ENCODE measurements around the gene TENM3.
"Not testable (repeated sequence)": the region's sequence is repeated elsewhere in the genome, so short reads cannot be mapped to it uniquely, and the experiment has no call there.

TENM3 gene

DNA sequence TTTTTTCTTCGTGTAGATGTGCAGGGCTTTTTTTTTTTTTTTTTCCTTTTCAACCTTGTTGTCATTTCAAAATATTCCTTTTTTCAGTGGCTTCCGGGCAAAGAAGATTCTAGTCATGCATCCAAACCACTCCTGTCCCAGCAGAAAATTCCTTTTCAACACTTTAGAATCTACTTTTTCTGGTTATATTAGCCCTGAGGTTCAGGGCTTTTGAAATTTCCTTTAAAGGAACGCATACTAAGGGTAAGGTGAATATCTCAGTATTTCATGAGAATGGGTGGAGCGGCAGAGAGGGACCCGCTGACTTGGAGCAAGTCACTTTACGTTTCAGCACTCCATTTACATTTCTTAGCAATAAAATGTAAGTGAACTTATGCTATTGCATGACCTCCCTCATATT is 15.6 kb upstream of the TENM3 start:
- in situ Hi-C loops (cut with MboI; ENCODE audit: low sequenced_read_pairs): no loop called here

DNA sequence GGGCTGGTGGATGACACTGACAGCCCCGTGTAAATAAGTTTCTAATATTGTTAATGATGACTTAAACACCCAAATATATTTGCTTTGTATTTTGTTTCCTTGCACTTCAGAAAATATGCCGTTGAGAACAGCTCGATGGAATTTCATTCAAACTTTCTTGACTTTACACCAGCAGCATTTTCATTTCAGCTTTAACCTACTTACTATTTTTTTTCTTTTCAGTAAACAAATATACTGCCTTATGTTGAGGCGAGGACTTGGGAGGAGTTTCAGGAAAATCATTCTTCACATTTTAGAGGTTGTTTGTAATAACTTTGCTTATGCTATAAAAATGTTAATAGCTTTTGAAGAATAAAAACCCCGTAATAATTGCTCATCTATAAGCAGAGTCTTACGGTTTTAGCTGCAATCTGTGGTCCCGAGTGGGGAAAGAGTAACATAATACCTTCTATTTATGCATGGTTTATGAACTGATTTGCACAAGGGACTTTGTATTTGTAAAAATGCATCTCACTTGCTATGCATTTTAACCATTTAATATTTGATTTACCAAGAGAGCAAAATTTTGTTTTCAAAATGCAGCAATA is 14.1 kb upstream of the TENM3 start:
- in situ Hi-C loops (cut with MboI; ENCODE audit: low sequenced_read_pairs): no loop called here

- in situ Hi-C loops (cut with MboI; ENCODE audit: low sequenced_read_pairs): no loop called here
Measured at GRCh38 chr4:182230256-182230655, 12.9 kb upstream of the TENM3 start.

DNA sequence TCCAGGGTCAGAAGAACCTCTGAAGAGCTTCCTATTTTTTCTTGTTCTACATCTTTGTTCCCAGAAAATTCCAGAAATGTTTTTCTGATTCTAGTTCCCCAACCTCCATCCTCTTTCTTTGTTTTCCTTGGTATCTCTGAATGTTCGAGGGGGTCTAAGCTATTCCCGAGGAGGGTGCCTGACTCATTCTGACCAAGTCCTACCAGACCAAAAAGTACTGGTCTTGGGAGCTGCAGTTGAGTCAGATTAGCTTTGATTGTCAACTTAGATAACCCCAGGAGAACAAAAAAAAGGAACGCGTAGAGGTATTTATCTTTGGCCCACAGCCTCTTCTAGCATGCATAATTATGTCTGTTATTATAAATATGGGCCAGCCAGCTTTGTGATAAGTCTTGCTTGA is 12.1 kb upstream of the TENM3 start:
- in situ Hi-C loops (cut with MboI; ENCODE audit: low sequenced_read_pairs): no loop called here

- in situ Hi-C loops (cut with MboI; ENCODE audit: low sequenced_read_pairs): no loop called here
Measured at GRCh38 chr4:182231496-182231895, 11.7 kb upstream of the TENM3 start.

GRCh38 chr4:182233310-182234090 is 9.7 kb upstream of the TENM3 start:
- in situ Hi-C loops (cut with MboI; ENCODE audit: low sequenced_read_pairs): no loop called here

- in situ Hi-C loops (cut with MboI; ENCODE audit: low sequenced_read_pairs): no loop called here
Measured at GRCh38 chr4:182235021-182235795, 8.0 kb upstream of the TENM3 start.

DNA sequence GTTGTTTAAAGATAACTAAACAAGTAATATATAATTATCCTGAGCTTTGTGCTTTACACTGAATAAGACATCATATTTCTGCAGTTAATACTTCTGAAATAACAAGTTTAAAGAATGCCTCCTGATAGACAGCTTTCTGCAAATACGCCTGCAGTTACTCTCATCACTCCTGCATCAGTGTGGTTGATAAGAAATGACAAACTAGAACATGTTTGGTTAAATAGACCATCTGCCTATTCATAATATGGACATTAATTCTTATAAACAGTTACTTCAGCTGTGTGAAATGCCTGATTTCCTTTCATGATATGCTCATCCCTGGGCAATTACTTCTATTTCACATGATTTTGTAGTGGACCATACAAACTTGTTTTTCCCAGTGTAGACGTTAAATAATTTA is 7.0 kb upstream of the TENM3 start:
- in situ Hi-C loops (cut with MboI; ENCODE audit: low sequenced_read_pairs): no loop called here

GRCh38 chr4:182237010-182237409 is 6.2 kb upstream of the TENM3 start:
- in situ Hi-C loops (cut with MboI; ENCODE audit: low sequenced_read_pairs): not testable (repeated sequence)

DNA sequence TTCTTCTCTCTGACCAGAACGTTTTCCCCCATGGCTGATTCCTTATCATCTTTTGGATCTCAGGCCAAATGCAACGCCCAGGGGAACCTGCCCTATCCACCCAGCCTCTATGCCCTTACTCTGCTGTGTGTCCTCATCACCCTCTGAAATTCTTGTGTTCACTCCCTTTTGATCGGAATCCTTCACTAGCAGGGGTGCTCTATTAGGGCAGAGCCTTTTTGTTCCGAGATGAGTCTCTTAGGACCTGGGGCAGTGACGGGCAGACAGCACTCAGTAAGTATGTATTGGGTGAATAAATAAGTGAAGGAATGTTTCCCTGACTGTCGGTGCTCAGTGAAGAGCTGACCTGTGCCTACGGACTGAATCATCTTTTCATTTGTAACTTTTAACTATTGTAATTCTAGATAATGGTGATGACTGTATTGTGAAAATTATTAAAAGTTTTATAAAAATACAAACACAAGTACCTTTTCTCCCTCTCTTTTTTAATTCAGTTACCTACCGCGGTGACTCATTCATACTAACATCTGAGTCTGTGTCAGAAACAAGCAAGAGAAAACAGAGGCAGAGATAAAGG is 4.8 kb upstream of the TENM3 start:
- in situ Hi-C loops (cut with MboI; ENCODE audit: low sequenced_read_pairs): no loop called here

DNA sequence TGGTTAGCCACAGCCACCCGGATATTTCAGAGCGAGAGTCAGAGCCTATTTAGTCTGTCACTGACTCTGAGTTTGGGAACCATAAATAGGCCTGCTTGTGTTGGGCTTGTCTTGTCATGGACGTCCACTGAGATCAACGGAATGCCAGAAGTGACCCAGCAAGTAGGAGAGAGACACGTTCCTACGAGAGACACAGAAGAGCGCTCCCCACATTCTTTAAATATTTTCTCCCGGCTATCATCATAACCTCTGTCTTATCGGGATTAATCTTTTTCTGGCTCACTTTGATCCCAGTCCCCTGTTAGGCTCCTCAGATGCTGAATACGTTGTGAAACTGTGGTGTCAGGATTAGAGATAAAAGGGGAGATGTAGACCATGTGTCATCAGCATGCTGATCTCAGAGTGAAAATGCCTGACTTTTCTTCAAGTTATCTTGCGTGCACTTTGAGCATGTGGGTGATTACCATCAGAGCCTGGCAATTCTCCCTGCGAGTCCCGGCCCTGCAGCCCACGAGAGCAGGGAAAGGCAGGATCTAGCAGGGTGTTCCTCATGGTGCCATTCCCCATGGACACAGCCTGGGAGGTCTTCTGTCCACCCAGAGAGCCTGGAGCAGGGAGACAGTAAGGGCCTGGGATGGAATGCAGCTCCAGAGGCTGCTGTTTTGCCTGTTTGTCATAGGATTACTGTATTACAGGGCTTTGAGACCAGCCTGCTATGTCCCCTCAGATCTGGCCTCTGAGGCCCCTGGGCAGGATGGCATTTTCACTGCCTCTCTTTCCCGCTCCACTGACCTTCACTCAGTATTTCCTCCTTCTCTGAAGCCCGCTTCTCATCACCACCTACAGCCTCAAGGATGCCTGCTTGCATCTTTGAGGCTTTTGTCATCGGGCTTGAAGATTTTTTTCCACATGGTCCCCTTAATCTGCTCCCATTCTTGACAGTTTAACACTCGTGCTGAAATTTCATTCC is 2.8 kb upstream of the TENM3 start:
- in situ Hi-C loops (cut with MboI; ENCODE audit: low sequenced_read_pairs): no loop called here

DNA sequence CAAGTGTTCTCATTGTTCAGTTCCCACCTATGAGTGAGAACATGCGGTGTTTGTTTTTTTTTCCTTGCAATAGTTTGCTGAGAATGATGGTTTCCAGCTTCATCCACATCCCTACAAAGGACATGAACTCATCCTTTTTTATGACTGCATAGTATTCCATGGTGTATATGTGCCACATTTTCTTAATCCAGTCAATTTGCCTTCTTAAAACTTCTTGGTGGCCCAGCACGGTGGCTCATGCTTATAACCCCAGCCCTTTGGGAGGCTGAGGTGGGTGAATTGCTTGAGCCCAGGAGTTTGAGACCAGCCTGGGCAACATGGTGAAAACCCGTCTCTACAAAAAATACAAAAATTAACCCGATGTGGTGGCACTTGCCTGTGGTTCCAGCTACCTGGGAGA is 942 bp upstream of the TENM3 start:
- in situ Hi-C loops (cut with MboI; ENCODE audit: low sequenced_read_pairs): not testable (repeated sequence)

GRCh38 chr4:182242787-182243186 is 415 bp upstream of the TENM3 start:
- in situ Hi-C loops (cut with MboI; ENCODE audit: low sequenced_read_pairs): no loop called here

DNA sequence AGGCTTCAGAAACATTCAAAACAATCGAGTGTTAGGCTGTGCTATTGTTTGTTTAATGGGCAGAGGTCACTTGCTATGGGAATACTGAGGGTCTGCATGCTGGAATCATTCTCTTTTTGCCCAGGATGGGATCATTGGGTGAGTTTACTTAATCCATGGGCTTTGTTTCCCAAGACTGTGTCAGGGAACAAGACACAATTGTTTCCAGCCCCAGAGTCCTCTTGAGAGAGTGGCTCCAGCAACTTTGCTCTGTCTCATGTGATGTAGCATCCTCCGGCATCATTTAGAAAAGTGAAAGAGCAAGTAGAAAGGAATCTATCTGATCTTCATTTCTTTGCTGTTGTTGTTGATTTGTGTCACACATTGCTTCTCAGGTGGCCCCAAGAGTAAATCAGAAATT is 1.8 kb downstream of the TENM3 start:
- in situ Hi-C loops (cut with MboI; ENCODE audit: low sequenced_read_pairs): no loop called here

DNA sequence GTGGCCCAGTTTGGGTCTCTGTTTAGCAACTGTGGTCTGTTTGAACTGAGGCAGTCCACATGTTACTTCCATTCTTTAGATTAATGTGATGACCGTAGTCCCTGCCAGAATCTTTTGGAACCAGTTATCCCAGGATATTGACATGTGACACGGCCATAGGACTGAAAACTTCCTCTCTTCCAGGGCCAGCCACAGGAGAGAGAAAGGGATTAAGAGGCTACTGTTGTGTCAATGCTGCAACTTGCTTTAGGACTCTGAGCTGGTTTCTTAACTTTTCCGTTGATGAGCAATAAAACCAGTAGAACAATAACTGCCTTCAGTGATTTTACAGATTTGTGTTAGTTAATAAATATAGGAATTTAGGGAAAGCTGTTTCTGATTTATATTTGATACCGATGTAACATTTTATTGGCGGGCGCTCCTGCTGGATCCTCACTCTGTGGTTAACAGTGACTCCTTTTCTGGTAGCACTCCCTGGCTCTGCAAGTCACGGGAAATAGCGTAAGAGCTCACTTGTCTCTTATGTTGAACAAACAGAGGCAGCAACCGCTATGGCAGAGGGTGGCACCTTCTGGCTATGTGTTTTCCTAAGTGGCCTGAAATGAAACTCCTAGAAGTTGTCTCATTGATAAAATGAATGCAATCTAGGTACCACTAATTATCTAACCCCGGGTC is 2.5 kb downstream of the TENM3 start:
- in situ Hi-C loops (cut with MboI; ENCODE audit: low sequenced_read_pairs): no loop called here

GRCh38 chr4:182246401-182247205 is 3.4 kb downstream of the TENM3 start:
- in situ Hi-C loops (cut with MboI; ENCODE audit: low sequenced_read_pairs): no loop called here

DNA sequence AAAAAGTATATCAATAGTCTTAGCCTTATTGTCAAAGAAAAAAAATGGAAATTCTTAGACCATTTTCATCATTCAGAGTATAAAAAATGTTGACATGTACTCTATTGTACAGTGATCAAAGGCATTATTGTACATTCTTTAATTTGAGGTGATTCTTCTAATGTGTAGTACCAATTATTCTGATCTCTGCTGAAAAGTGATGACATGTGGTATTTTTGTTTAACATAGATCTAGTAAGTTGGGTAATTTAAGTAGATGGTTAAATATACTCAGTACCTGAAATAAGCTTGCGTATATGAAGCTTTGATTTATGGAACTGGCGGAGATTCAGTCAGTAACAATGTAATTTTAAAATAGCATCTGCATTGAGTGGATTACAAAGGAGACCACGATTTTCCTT is 5.1 kb downstream of the TENM3 start:
- in situ Hi-C loops (cut with MboI; ENCODE audit: low sequenced_read_pairs): no loop called here

DNA sequence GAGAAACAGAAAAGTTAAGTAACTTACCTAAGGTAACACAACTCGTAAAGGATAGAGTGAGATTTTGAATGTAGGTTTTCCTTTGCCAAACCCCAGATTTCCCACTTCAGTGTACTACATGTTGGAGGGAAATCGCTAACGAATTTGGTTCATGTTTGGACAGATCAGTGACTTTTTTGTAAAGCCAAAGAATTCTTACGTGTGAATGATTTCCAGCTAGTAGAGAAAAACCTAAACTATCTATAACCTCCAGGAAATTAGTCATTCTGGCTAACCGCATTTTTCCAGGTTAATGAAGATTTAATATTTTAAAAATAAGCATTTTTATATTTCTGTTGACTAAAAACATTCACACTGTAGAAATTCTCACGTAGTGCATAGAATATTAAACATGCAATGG is 7.2 kb downstream of the TENM3 start:
- in situ Hi-C loops (cut with MboI; ENCODE audit: low sequenced_read_pairs): no loop called here

- in situ Hi-C loops (cut with MboI; ENCODE audit: low sequenced_read_pairs): no loop called here
Measured at GRCh38 chr4:182251116-182251515, 7.9 kb downstream of the TENM3 start.
